Right atrium auricular region (tissue), 2 donors: ENCODE results near the gene ZNF593OS. TPM values are rescaled to one million over a fixed set of nuclear protein-coding genes. Genes with fewer than 3 reads are reported as not detected.

ENCODE experiments used
- DNase-seq: peaks from one replicate; pipeline ENCODE4 v3.0.0-alpha.2; 2019; ENCODE audit warnings: low spot score
- H3K27ac ChIP-seq, 2 donors: fragments of 200-600 bp; sonication (generic); 1 replicate in 1 of 2; 2 replicates in 1 of 2; pipeline ENCODE4 v1.5.1; 2016 to 2019
- H3K27me3 ChIP-seq, 2 donors: fragments of 200-600 bp; sonication (generic); one replicate each; pipeline versions ENCODE4 v1.5.1 to v1.6.0; 2017 to 2019
- H3K36me3 ChIP-seq: fragments of 200-600 bp; sonication (generic); one replicate; pipeline ENCODE4 v1.5.1; 2016
- H3K4me1 ChIP-seq, 2 donors: fragments of 200-600 bp; sonication (generic); one replicate each; pipeline versions ENCODE4 v1.5.1 to v1.6.0; 2017 to 2019
- H3K4me3 ChIP-seq, 2 donors: fragments of 200-600 bp; sonication (generic); 1 replicate in 1 of 2; 2 replicates in 1 of 2; pipeline ENCODE4 v1.5.1; 2017 to 2019; ENCODE audit warnings: mild to moderate bottlenecking in 1 of 2, moderate library complexity in 1 of 2
- H3K9me3 ChIP-seq, 2 donors: fragments of 200-600 bp; sonication (generic); one replicate each; pipeline ENCODE4 v1.5.1; 2019
- CTCF ChIP-seq, 2 donors: fragments of 200-600 bp; sonication (generic); IDR thresholded peaks; one replicate each; pipeline ENCODE4 v1.5.1; 2019; ENCODE audit warnings: antibody characterized with exemption in 2 of 2
- total RNA-seq, 2 donors: library from RNA; depleted of rRNA; stranded (reverse); fragments of >200 nt; gene quantifications; one replicate each; pipeline ENCODE4 v1.1.0, GENCODE V29; 2016

ZNF593OS gene
- total RNA-seq, 2 donors from 2014 or later: not detected

GRCh38 chr1:26181586-26182382 lies 10.2 kb upstream of the ZNF593OS start:
- Histone ChIP-seq H3K9me3 (no peaks in the 10 kb centered on the region), H3K27me3 (no peaks in the 10 kb centered on the region), H3K4me3 (no peak overlapping the region), H3K27ac (no peak overlapping the region), H3K36me3 (no peaks in the 10 kb centered on the region), H3K4me1 (no peaks in the 10 kb centered on the region)
- no peak for DNase-seq
- no peak for TF ChIP-seq CTCF (IDR thresholded peaks at IDR 0.05)

- no peak for DNase-seq
- H3K27ac ChIP-seq: no peak overlapping the region
- no peaks in the 10 kb centered on the region for H3K4me1 ChIP-seq
- no peak overlapping the region for H3K4me3 ChIP-seq
- H3K36me3 ChIP-seq: no peaks in the 10 kb centered on the region
- TF ChIP-seq CTCF (IDR thresholded peaks at IDR 0.05): no peak
- H3K27me3 ChIP-seq: no peaks in the 10 kb centered on the region
- H3K9me3 ChIP-seq: no peaks in the 10 kb centered on the region
Observed at GRCh38 chr1:26180010-26180506, 8.4 kb upstream of the ZNF593OS start.

GRCh38 chr1:26177182-26177684 lies 5.6 kb upstream of the ZNF593OS start, which contains the start of gene CNKSR1:
TSS of gene CNKSR1 (plus strand) at chr1:26177491. CDS start at chr1:26177548, 57 bp downstream.
- no peak within 1 kb of the TSS for H3K27ac ChIP-seq
- no peak for DNase-seq
- TF ChIP-seq CTCF (IDR thresholded peaks at IDR 0.05): no peak

GRCh38 chr1:26175346-26175745 lies 3.7 kb upstream of the ZNF593OS start:
- Histone ChIP-seq H3K4me3 (no peak overlapping the region), H3K36me3 (no peaks in the 10 kb centered on the region), H3K9me3 (no peaks in the 10 kb centered on the region), H3K4me1 (peaks cover 0 to 8% of the 10 kb centered on the region in 2 donors), H3K27me3 (no peaks in the 10 kb centered on the region), H3K27ac (no peak overlapping the region)
- DNase-seq: no peak
- TF ChIP-seq CTCF (IDR thresholded peaks at IDR 0.05): no peak

More at GRCh38 chr1:26177182-26177684, 5.6 kb upstream of the ZNF593OS start, which contains the start of gene CNKSR1:
- no peaks in the 10 kb centered on the region for H3K27me3 ChIP-seq
- no peaks in the 10 kb centered on the region for H3K9me3 ChIP-seq
- H3K36me3 ChIP-seq: no peaks in the 10 kb centered on the region
- H3K4me1 ChIP-seq: no peaks in the 10 kb centered on the region
- H3K4me3 ChIP-seq: no peak within 1 kb of the TSS

GRCh38 chr1:26170472-26170821 lies 1.2 kb downstream of the ZNF593OS start:
- H3K36me3 ChIP-seq: no peaks in the 10 kb centered on the region
- DNase-seq: no peak
- H3K27me3 ChIP-seq: no peaks in the 10 kb centered on the region
- H3K4me1 ChIP-seq: peaks cover 0 to 16% of the 10 kb centered on the region in 2 donors
- peak overlapping the region; percentile 74 to 79 for H3K27ac ChIP-seq
- TF ChIP-seq CTCF (IDR thresholded peaks at IDR 0.05): no peak
- H3K9me3 ChIP-seq: no peaks in the 10 kb centered on the region
- H3K4me3 ChIP-seq: peak overlapping the region; percentile 67 to 76
